GM20431 (cell line): ENCODE results near the gene PADI3.

Experiments used
- in situ Hi-C: fragments of 300-500 bp; cut with MseI, MboI; formaldehyde crosslinking; loops from one replicate; pipeline ENCODE4 v1.15.0; 2020; ENCODE audit warnings: low sequenced_read_pairs; ENCODE audit not compliant: unreplicated experiment

The PADI3 gene

GRCh38 chr1:17214876-17215544 lies 33.9 kb upstream of the PADI3 start:
- in situ Hi-C loops: no loop called here

- in situ Hi-C loops: no loop called here
Measured at GRCh38 chr1:17215545-17215890, 33.4 kb upstream of the PADI3 start.

GRCh38 chr1:17216078-17216477 lies 32.8 kb upstream of the PADI3 start:
- in situ Hi-C loops: no loop called here

GRCh38 chr1:17217607-17218006 lies 31.3 kb upstream of the PADI3 start:
- in situ Hi-C loops: no loop called here

- in situ Hi-C loops: no loop called here
Measured at GRCh38 chr1:17218939-17219338, 30.0 kb upstream of the PADI3 start.

- in situ Hi-C loops: no loop called here
Measured at GRCh38 chr1:17220287-17220686, 28.6 kb upstream of the PADI3 start.

GRCh38 chr1:17222557-17222956 lies 26.3 kb upstream of the PADI3 start:
- in situ Hi-C loops: no loop called here

- in situ Hi-C loops: no loop called here
Measured at GRCh38 chr1:17224434-17224833, 24.5 kb upstream of the PADI3 start.

- in situ Hi-C loops: loop anchor here (25.0 kb wide), 1 partner anchor 163 kb away; the partner anchor contains the start of gene SDHB
Measured at GRCh38 chr1:17225140-17225539, 23.8 kb upstream of the PADI3 start.

- in situ Hi-C loops: loop anchor here (25.0 kb wide), 1 partner anchor 165 kb away; the partner anchor contains the start of gene SDHB
Measured at GRCh38 chr1:17227358-17227915, 21.5 kb upstream of the PADI3 start.

GRCh38 chr1:17228619-17229018 lies 20.3 kb upstream of the PADI3 start:
- in situ Hi-C loops: loop anchor here (25.0 kb wide), 1 partner anchor 166 kb away; the partner anchor contains the start of gene SDHB

- in situ Hi-C loops: loop anchor here (25.0 kb wide), 1 partner anchor 167 kb away; the partner anchor contains the start of gene SDHB
Measured at GRCh38 chr1:17229379-17229778, 19.5 kb upstream of the PADI3 start.

GRCh38 chr1:17230106-17230505 lies 18.8 kb upstream of the PADI3 start:
- in situ Hi-C loops: loop anchor here (5.0 to 25.0 kb wide), 2 partner anchors 103 to 168 kb away; partner anchors contain the start of gene SDHB

- in situ Hi-C loops: loop anchor here (5.0 to 25.0 kb wide), 2 partner anchors 103 to 168 kb away; partner anchors contain the start of gene SDHB
Measured at GRCh38 chr1:17230671-17231310, 18.1 kb upstream of the PADI3 start.

- in situ Hi-C loops: loop anchor here (5.0 to 25.0 kb wide), 2 partner anchors 106 to 171 kb away; partner anchors contain the start of gene SDHB
Measured at GRCh38 chr1:17232759-17233661, 15.9 kb upstream of the PADI3 start.

- in situ Hi-C loops: loop anchor here (5.0 to 25.0 kb wide), 2 partner anchors 106 to 171 kb away; partner anchors contain the start of gene SDHB
Measured at GRCh38 chr1:17233675-17234320, 15.1 kb upstream of the PADI3 start.

GRCh38 chr1:17234405-17234804 lies 14.5 kb upstream of the PADI3 start:
- in situ Hi-C loops: loop anchor here (5.0 to 25.0 kb wide), 2 partner anchors 107 to 172 kb away; partner anchors contain the start of gene SDHB

GRCh38 chr1:17235135-17235885 lies 13.6 kb upstream of the PADI3 start:
- in situ Hi-C loops: loop anchor here (25.0 kb wide), 1 partner anchor 173 kb away; the partner anchor contains the start of gene SDHB
